ENCODE data around the gene DOK7. TPM values are rescaled to one million over a fixed set of nuclear protein-coding genes. Genes with fewer than 3 reads are reported as not detected.
"Not testable (repeated sequence)": the region's sequence is repeated elsewhere in the genome, so short reads cannot be mapped to it uniquely, and the experiment has no call there.

DOK7 gene
- polyA plus RNA-seq, 2 donors: 0.11 to 0.29 TPM

- H3K27me3 ChIP-seq (ENCODE audit: control insufficient read depth in 1 of 2, insufficient read depth in 2 of 2, low read length in 2 of 2); H3K9me3 ChIP-seq (ENCODE audit: control insufficient read depth in 2 of 2, insufficient read depth in 1 of 2, low read depth in 1 of 2, low read length in 1 of 2); H3K4me1 ChIP-seq (ENCODE audit: control insufficient read depth in 2 of 2, insufficient read depth in 2 of 2, low read length in 1 of 2); H3K4me3 ChIP-seq (ENCODE audit: low read depth in 1 of 2, low read length in 2 of 2); H3K36me3 ChIP-seq (ENCODE audit: control insufficient read depth in 2 of 2, insufficient read depth in 2 of 2, low read length in 1 of 2); H3K27ac ChIP-seq (ENCODE audit: low read depth in 2 of 2, low read length in 1 of 2): not testable (repeated sequence)
- 82 to 83% methylated on average over 6 to 8 of the region's 8 CpGs for WGBS, 2 donors
These were observed 80.3 kb downstream of the DOK7 start for GRCh38 chr4:3543415-3543814.

Other genes starting within 250 kb of the DOK7 start
- gene MSANTD1, start 214.1 kb upstream of the DOK7 start, polyA plus RNA-seq: under 1 TPM; 0.16 to 0.61 TPM
- 10 to 100 TPM; 54.3 to 62.9 TPM for gene RGS12, start 170.3 kb upstream of the DOK7 start, polyA plus RNA-seq
- gene HGFAC, start 21.3 kb upstream of the DOK7 start, polyA plus RNA-seq: under 1 TPM; 0.53 to 0.55 TPM
- 10 to 100 TPM; 18.0 to 87.0 TPM for gene LRPAP1, start 69.1 kb downstream of the DOK7 start, polyA plus RNA-seq